ENCODE results near the gene LRPAP1. TPM values are rescaled to one million over a fixed set of nuclear protein-coding genes. Genes with fewer than 3 reads are reported as not detected.
A peak's percentile ranks its signal among the peaks of the same experiment; 100 is the strongest.

Gene LRPAP1
- total RNA-seq, 1 donor from 2014 or later, result 147 TPM

DNA sequence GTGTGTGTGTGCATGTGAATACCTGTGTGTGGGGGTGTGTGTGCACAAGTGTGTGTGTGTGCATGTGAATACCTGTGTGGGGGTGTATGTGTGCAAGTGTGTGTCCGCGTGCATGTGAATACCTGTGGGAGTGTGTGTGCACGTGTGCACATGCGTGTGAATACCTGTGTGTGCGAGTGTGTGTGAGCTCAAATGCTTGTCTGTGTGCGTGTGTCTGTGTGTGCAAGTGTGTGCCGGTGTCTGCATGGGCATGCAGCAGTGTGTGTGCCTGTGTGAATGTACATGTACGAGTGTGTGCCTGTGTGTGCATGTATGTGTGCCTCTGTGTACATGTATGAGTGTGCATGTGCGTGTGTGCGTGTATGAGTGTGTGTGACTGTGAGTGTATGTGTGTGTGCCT, 64.1 kb downstream of the LRPAP1 start:
- H3K27me3 ChIP-seq (ENCODE audit: control insufficient read depth, insufficient read depth, low read length), result peaks cover 25% of the 10 kb centered on the region
- DNase-seq (ENCODE audit: low read depth), result no peak
- H3K36me3 ChIP-seq (ENCODE audit: control insufficient read depth, insufficient read depth, low read length), result no peaks in the 10 kb centered on the region
- TF ChIP-seq CTCF (IDR thresholded peaks at IDR 0.05; ENCODE audit: insufficient read depth, low read length, poor library complexity, severe bottlenecking), result no peak
- H3K4me3 ChIP-seq (ENCODE audit: low read depth, low read length), result no peak overlapping the region

- no peak for TF ChIP-seq CTCF (IDR thresholded peaks at IDR 0.05; ENCODE audit: insufficient read depth, low read length, poor library complexity, severe bottlenecking)
Measured at GRCh38 chr4:3467601-3468031, 64.6 kb downstream of the LRPAP1 start.

GRCh38 chr4:3466691-3467600, 65.3 kb downstream of the LRPAP1 start:
- no peak for DNase-seq (ENCODE audit: low read depth)
- no peak for TF ChIP-seq CTCF (IDR thresholded peaks at IDR 0.05; ENCODE audit: insufficient read depth, low read length, poor library complexity, severe bottlenecking)
- no peak overlapping the region for H3K4me3 ChIP-seq (ENCODE audit: low read depth, low read length)
- no peaks in the 10 kb centered on the region for H3K36me3 ChIP-seq (ENCODE audit: control insufficient read depth, insufficient read depth, low read length)
- peaks cover 27% of the 10 kb centered on the region for H3K27me3 ChIP-seq (ENCODE audit: control insufficient read depth, insufficient read depth, low read length)

More at GRCh38 chr4:3467601-3468031, 64.6 kb downstream of the LRPAP1 start:
- peaks cover 26% of the 10 kb centered on the region for H3K27me3 ChIP-seq (ENCODE audit: control insufficient read depth, insufficient read depth, low read length)
- no peak overlapping the region for H3K4me3 ChIP-seq (ENCODE audit: low read depth, low read length)
- no peak for DNase-seq (ENCODE audit: low read depth)
- H3K36me3 ChIP-seq (ENCODE audit: control insufficient read depth, insufficient read depth, low read length), result no peaks in the 10 kb centered on the region

GRCh38 chr4:3465698-3466671, 66.2 kb downstream of the LRPAP1 start:
- Histone ChIP-seq H3K27me3 (ENCODE audit: control insufficient read depth, insufficient read depth, low read length) (peaks cover 25% of the 10 kb centered on the region), H3K36me3 (ENCODE audit: control insufficient read depth, insufficient read depth, low read length) (no peaks in the 10 kb centered on the region), H3K4me3 (ENCODE audit: low read depth, low read length) (no peak overlapping the region)
- DNase-seq (ENCODE audit: low read depth), result no peak
- TF ChIP-seq CTCF (IDR thresholded peaks at IDR 0.05; ENCODE audit: insufficient read depth, low read length, poor library complexity, severe bottlenecking), result peak; percentile 31

GRCh38 chr4:3464911-3465697, 67.1 kb downstream of the LRPAP1 start:
- Histone ChIP-seq H3K27me3 (ENCODE audit: control insufficient read depth, insufficient read depth, low read length) (peaks cover 25% of the 10 kb centered on the region), H3K4me3 (ENCODE audit: low read depth, low read length) (no peak overlapping the region), H3K36me3 (ENCODE audit: control insufficient read depth, insufficient read depth, low read length) (no peaks in the 10 kb centered on the region)
- no peak for TF ChIP-seq CTCF (IDR thresholded peaks at IDR 0.05; ENCODE audit: insufficient read depth, low read length, poor library complexity, severe bottlenecking)
- DNase-seq (ENCODE audit: low read depth), result no peak
